ENCODE measurements around the gene OSBP2.

Gene OSBP2

DNA sequence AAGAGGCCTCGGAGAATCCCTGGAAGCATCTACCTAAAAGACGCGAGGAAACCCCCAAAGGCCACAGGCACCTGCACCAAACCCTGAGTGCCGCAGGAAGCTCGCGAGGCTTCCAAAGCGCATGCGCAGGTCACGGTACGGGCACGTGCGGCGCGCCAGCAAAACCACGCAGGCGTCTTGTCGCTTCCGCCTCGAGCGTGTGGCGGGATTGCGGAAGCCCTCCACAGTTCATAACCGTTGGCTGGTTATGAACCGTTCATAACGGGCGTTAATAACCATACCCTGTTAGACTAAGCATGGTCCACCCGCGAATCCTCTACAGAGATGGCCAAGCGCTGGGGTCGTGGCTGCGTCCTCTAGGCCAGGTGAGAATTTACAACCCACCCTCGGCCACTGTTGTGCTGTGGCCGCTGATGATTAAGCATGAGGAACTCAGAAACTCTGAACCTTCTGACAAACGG, 227.5 kb downstream of the OSBP2 start:
- no peak overlapping the region for H3K4me2 ChIP-seq (ENCODE audit: low read depth, low read length, poor library complexity, severe bottlenecking)
- no peaks in the 10 kb centered on the region for H3K9me3 ChIP-seq (ENCODE audit: insufficient read depth, low read depth, low read length)
- no peak overlapping the region for H3K9ac ChIP-seq (ENCODE audit: low read depth, low read length, poor library complexity, severe bottlenecking)
- H3K4me3 ChIP-seq (ENCODE audit: low read length, poor library complexity, severe bottlenecking), result no peak overlapping the region
- no peaks in the 10 kb centered on the region for H3K27me3 ChIP-seq (ENCODE audit: insufficient read depth, low read length, poor library complexity, severe bottlenecking)
- H2AFZ ChIP-seq (ENCODE audit: low read length), result no peak overlapping the region
- no peaks in the 10 kb centered on the region for H4K20me1 ChIP-seq (ENCODE audit: insufficient read depth, low read length, poor library complexity, severe bottlenecking)
- no peaks in the 10 kb centered on the region for H3K4me1 ChIP-seq (ENCODE audit: insufficient read depth, low read length, poor library complexity, severe bottlenecking)
- peaks cover 21% of the 10 kb centered on the region; the same call in 1 of the 2 replicates for H3K36me3 ChIP-seq (ENCODE audit: insufficient read depth, low read length)
- TF ChIP-seq, protein P1, sequence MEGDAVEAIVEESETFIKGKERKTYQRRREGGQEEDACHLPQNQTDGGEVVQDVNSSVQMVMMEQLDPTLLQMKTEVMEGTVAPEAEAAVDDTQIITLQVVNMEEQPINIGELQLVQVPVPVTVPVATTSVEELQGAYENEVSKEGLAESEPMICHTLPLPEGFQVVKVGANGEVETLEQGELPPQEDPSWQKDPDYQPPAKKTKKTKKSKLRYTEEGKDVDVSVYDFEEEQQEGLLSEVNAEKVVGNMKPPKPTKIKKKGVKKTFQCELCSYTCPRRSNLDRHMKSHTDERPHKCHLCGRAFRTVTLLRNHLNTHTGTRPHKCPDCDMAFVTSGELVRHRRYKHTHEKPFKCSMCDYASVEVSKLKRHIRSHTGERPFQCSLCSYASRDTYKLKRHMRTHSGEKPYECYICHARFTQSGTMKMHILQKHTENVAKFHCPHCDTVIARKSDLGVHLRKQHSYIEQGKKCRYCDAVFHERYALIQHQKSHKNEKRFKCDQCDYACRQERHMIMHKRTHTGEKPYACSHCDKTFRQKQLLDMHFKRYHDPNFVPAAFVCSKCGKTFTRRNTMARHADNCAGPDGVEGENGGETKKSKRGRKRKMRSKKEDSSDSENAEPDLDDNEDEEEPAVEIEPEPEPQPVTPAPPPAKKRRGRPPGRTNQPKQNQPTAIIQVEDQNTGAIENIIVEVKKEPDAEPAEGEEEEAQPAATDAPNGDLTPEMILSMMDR (conservative IDR thresholded peaks at IDR 0.05; ENCODE audit: low read length), result no peak
- TF ChIP-seq EZH2phosphoT487 (IDR thresholded peaks at IDR 0.05; ENCODE audit: borderline replicate concordance), result no peak
- H3K9me2 ChIP-seq (replicated peaks; ENCODE audit: low read depth, low read length), result no peaks in the 10 kb centered on the region
- no peaks in the 10 kb centered on the region for H3K79me2 ChIP-seq (ENCODE audit: insufficient read depth, low read length)
- no peaks in the 10 kb centered on the region for H3F3A ChIP-seq (ENCODE audit: low read depth)

DNA sequence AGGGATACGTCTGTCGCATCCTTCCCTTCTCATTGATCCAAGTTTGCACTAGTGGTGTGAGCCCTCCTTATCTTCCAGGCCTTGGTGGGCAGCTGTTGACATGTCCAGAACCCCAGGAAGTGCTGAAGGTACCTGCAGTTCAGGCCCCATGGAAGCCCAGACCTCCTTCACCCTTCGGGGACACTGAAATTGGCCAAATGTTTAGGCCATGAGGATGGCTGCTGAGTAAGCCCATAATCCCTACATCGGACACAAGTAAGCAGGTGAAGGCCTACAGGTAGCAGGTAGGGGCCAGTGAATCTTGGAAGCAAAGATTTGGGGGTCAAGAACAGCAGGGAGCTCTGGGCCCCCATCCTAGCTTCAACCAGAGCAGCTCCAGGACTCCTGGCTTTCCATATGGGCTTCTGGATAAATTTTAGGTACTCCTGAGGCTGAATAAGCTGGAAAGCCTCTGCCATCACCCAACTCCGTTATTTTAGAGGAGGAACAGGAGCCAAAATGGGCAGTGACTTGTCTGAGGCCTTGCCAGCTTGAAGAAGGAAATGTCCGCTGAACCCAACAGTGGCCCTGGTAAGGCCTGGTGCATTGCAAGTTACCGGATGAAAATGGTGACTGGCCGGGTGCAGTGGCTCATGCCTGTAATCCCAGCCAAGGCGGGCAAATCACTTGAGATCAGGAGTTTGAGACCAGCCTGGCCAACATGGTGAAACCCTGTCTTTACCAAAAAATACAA, 228.7 kb downstream of the OSBP2 start:
- no peak overlapping the region for H3K9ac ChIP-seq (ENCODE audit: low read depth, low read length, poor library complexity, severe bottlenecking)
- H3K9me3 ChIP-seq (ENCODE audit: insufficient read depth, low read depth, low read length), result no peaks in the 10 kb centered on the region
- H3K9me2 ChIP-seq (replicated peaks; ENCODE audit: low read depth, low read length), result no peaks in the 10 kb centered on the region
- TF ChIP-seq, protein P1 (conservative IDR thresholded peaks at IDR 0.05; ENCODE audit: low read length), result no peak
- TF ChIP-seq EZH2phosphoT487 (IDR thresholded peaks at IDR 0.05; ENCODE audit: borderline replicate concordance), result no peak
- H3K79me2 ChIP-seq (ENCODE audit: insufficient read depth, low read length), result no peaks in the 10 kb centered on the region
- H3F3A ChIP-seq (ENCODE audit: low read depth), result no peaks in the 10 kb centered on the region
- H4K20me1 ChIP-seq (ENCODE audit: insufficient read depth, low read length, poor library complexity, severe bottlenecking), result no peaks in the 10 kb centered on the region
- no peak overlapping the region for H3K4me3 ChIP-seq (ENCODE audit: low read length, poor library complexity, severe bottlenecking)
- H3K4me2 ChIP-seq (ENCODE audit: low read depth, low read length, poor library complexity, severe bottlenecking), result no peak overlapping the region
- H3K27me3 ChIP-seq (ENCODE audit: insufficient read depth, low read length, poor library complexity, severe bottlenecking), result no peaks in the 10 kb centered on the region
- H3K4me1 ChIP-seq (ENCODE audit: insufficient read depth, low read length, poor library complexity, severe bottlenecking), result no peaks in the 10 kb centered on the region
- peaks cover 30% of the 10 kb centered on the region; the same call in 1 of the 2 replicates for H3K36me3 ChIP-seq (ENCODE audit: insufficient read depth, low read length)
- no peak overlapping the region for H2AFZ ChIP-seq (ENCODE audit: low read length)

DNA sequence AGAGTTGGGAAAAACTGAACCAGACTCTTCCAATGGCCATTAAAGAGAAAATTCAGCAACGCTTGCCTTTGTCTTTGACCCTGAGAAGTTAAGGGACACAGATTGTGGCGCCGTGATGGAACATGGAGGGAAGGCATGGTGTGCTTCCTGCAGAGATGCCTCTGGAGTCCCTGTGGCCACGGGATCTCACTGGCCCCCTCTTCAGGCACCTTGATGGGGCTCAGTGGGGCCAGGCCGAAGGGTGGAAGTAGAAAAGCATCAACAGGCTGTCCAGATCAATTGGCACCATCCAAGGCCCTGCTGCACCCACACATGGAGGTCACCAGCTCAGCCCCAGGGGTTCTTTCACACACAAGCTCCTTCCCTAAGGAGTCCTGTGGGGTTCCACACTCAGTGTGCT, 231.0 kb downstream of the OSBP2 start:
- peaks cover 35% of the 10 kb centered on the region; the same call in 1 of the 2 replicates for H3K36me3 ChIP-seq (ENCODE audit: insufficient read depth, low read length)
- no peaks in the 10 kb centered on the region for H4K20me1 ChIP-seq (ENCODE audit: insufficient read depth, low read length, poor library complexity, severe bottlenecking)
- no peak for TF ChIP-seq EZH2phosphoT487 (IDR thresholded peaks at IDR 0.05; ENCODE audit: borderline replicate concordance)
- TF ChIP-seq, protein P1 (conservative IDR thresholded peaks at IDR 0.05; ENCODE audit: low read length), result no peak
- H2AFZ ChIP-seq (ENCODE audit: low read length), result no peak overlapping the region
- no peak overlapping the region for H3K4me3 ChIP-seq (ENCODE audit: low read length, poor library complexity, severe bottlenecking)
- no peaks in the 10 kb centered on the region for H3K9me3 ChIP-seq (ENCODE audit: insufficient read depth, low read depth, low read length)
- H3K27me3 ChIP-seq (ENCODE audit: insufficient read depth, low read length, poor library complexity, severe bottlenecking), result no peaks in the 10 kb centered on the region
- H3K79me2 ChIP-seq (ENCODE audit: insufficient read depth, low read length), result no peaks in the 10 kb centered on the region
- no peaks in the 10 kb centered on the region for H3K9me2 ChIP-seq (replicated peaks; ENCODE audit: low read depth, low read length)
- H3K4me1 ChIP-seq (ENCODE audit: insufficient read depth, low read length, poor library complexity, severe bottlenecking), result no peaks in the 10 kb centered on the region
- H3K4me2 ChIP-seq (ENCODE audit: low read depth, low read length, poor library complexity, severe bottlenecking), result no peak overlapping the region
- H3K9ac ChIP-seq (ENCODE audit: low read depth, low read length, poor library complexity, severe bottlenecking), result no peak overlapping the region
- no peaks in the 10 kb centered on the region for H3F3A ChIP-seq (ENCODE audit: low read depth)

All from Loucy (cell line).